ENCODE results near the gene PFKFB3. TPM values are rescaled to one million over a fixed set of nuclear protein-coding genes. Genes with fewer than 3 reads are reported as not detected.
"Not testable (repeated sequence)": the region's sequence is repeated elsewhere in the genome, so short reads cannot be mapped to it uniquely, and the experiment has no call there.

PFKFB3 gene
- total RNA-seq, 2 donors from 2014 or later: 120 to 153 TPM

DNA sequence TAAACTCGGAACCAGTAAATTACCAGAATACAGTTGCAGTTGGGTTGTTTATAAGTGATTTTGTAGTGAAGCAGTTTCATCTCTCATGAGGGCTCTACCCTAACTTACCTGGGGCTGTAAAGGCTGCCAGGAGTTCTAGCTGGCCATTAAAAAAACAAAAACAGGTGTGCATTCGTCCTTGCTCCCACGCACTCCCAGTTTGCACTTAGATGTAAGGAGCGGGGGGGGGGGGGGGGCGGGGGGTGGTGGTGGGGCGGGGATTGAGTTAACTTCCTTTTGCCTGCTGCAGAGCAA lies 2.3 kb upstream of the PFKFB3 start:
- DNase-seq: no peak
- Mint-ChIP-seq H3K27me3 (ENCODE audit: low read depth) (no peaks in the 10 kb centered on the region), H3K4me3 (peak overlapping the region; percentile 86 to 88), H3K9me3 (no peaks in the 10 kb centered on the region), H3K36me3 (ENCODE audit: insufficient read depth in 2 of 2) (peaks cover 7 to 15% of the 10 kb centered on the region in 2 donors), H3K27ac (no peak overlapping the region), H3K4me1 (ENCODE audit: low read depth) (peaks cover 36% of the 10 kb centered on the region)
- no peak for ATAC-seq (replicated peaks in 1 of 2)

DNA sequence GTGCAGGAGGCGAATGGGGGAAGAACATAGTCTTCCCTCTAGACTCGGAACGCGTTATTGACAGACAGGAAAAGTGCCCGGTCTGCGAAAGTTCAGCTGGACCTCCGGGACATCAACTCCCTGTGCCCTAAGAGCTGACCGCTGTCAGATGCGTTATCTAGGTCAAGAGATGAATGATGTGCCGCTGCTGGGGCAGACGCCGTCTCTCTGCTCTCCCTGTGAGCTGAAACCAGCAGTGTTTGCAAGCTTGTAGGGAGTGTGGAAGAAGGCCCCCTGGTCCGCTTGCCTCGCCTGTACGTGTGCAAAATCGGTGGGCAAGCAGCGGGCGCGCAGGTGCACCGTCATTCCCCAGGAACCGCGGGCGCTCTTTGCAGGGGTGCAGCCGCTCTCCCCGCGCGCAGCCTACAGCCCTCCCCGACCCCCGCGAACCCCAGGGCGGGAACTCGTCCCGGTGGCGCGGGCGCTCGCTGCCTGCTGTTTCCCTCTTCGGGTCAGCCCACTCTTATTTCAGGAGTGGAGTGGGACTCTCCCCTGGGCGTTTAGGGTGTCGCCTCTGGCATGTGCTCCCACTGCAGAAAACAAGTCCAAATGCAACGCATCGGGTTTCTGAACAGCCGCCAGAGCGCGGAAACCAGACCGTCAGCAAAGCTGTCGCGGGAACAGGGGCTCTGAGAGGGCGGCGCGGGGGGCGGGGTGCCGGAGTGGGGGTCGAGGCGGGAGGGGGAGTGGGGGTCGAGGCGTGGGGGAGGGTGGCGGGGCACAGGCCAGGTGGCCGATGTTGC lies 1.8 kb upstream of the PFKFB3 start:
- H3K4me1 Mint-ChIP-seq (ENCODE audit: low read depth): peaks cover 32% of the 10 kb centered on the region
- peaks cover 7 to 15% of the 10 kb centered on the region in 2 donors for H3K36me3 Mint-ChIP-seq (ENCODE audit: insufficient read depth in 2 of 2)
- no peak overlapping the region for H3K27ac Mint-ChIP-seq
- peak overlapping the region; percentile 86 to 88 for H3K4me3 Mint-ChIP-seq
- ATAC-seq (replicated peaks in 1 of 2): no peak
- no peaks in the 10 kb centered on the region for H3K27me3 Mint-ChIP-seq (ENCODE audit: low read depth)
- peak; percentile 37 to 44 for DNase-seq
- H3K9me3 Mint-ChIP-seq: no peaks in the 10 kb centered on the region

DNA sequence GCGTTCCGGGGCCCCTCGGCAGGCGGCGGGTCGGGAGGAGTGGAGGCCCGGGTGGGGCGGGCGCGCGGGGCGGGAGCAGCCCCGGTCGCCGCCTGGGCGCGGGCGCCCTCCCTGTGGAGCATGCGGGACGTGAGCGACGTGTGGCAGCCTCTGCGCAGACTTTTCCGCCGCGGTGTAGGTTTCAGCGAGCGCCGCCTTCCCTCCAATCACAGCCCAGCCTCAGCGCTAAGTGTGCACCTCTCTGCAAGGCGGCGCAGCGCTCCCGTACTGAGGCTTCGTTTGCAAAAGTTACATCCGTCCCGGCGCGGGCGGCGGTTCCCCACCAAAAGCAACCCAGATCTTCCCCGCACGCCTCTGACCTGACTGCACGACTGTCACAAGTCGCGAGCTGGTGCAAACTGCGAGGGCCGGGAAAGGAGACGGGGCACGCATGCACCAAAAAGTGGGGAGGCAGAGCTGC lies 1.2 kb upstream of the PFKFB3 start:
- peak overlapping the region; percentile 88 to 94 for H3K4me3 Mint-ChIP-seq
- no peaks in the 10 kb centered on the region for H3K27me3 Mint-ChIP-seq (ENCODE audit: low read depth)
- H3K27ac Mint-ChIP-seq: peak overlapping the region; percentile 71
- peaks cover 7 to 15% of the 10 kb centered on the region in 2 donors for H3K36me3 Mint-ChIP-seq (ENCODE audit: insufficient read depth in 2 of 2)
- no peaks in the 10 kb centered on the region for H3K9me3 Mint-ChIP-seq
- DNase-seq (peak; percentile 85 to 89), ATAC-seq (replicated peaks in 1 of 2) (peak; percentile 64 to 68)
- H3K4me1 Mint-ChIP-seq (ENCODE audit: low read depth): peaks cover 31% of the 10 kb centered on the region

DNA sequence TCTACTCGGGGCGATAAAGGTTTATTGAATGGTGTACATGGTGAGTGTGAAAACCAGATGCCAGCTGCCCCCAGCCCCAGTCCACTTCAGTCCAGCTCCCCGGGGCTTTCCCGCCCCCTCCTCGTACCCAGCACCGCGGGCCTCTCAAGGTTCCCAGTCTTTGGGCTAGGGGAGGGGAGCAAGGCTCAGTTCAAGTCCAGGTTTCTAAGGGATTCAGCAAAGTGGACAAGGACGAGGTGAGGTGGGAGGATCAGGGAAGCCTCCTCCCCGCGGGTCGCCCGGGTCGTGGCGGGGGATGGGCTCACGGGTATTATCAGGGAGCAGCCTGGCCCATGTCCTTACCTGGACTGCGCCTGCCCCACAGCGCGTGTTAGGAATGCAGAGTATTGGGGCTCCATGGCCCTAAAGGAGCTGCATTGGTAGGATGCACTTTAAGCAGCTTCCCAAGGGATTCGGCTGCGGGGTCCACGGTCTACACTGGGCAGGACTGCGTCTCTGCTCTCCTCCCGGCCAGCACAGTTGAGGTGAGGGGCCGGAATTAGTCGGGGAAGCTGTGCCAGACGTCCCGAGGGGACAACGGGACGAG lies 541 bp upstream of the PFKFB3 start:
- peak; percentile 16 to 23 for DNase-seq
- peaks cover 7 to 15% of the 10 kb centered on the region in 2 donors for H3K36me3 Mint-ChIP-seq (ENCODE audit: insufficient read depth in 2 of 2)
- H3K27me3 Mint-ChIP-seq (ENCODE audit: low read depth): no peaks in the 10 kb centered on the region

DNA sequence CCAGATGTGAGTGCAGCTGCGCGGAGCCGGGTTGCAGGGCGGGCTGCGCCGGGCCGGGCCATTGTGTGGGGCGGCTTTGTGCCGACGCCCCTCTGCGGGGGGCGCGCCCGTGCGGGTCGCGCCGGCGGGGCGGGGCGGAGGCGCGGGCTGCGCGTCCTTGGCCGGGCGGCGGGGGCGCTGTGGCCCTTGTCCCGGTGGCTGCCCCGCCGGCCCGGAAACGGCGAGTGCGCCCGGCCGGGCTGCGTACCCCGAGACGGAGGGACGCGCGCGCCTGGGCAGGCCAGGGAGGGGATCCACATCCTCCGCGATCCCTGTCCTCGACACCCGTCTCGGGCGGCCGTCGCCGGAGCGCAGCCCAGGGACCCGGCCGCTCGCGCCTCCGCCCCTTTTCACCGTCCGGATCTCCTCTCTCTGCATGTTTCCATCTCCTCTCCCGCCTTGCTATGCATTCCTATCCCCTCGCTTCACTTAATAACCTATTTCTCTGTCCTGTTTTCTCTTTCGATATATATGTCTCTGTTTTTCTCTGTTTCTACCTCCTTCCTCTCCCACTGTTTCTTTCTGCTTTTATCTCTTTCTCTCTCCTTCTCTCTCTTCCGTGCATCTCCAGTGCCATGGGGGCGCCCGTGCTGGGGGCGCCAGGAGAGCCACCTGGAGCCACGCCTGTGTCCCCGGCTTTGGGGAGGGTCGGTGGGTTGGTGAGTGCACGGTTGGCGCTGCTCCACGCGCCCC lies 765 bp downstream of the PFKFB3 start:
- H3K4me1 Mint-ChIP-seq (ENCODE audit: low read depth): peaks cover 44% of the 10 kb centered on the region
- H3K27ac Mint-ChIP-seq: peak overlapping the region; percentile 82
- peak; percentile 47 to 55 for ATAC-seq (replicated peaks in 1 of 2)
- peak; percentile 74 to 84 for DNase-seq
- no peaks in the 10 kb centered on the region for H3K9me3 Mint-ChIP-seq
- H3K36me3 Mint-ChIP-seq (ENCODE audit: insufficient read depth in 2 of 2): peaks cover 8 to 20% of the 10 kb centered on the region in 2 donors
- H3K4me3 Mint-ChIP-seq: peak overlapping the region; percentile 96 to 99
- H3K27me3 Mint-ChIP-seq (ENCODE audit: low read depth): no peaks in the 10 kb centered on the region

More for the DNA sequence above, 541 bp upstream of the PFKFB3 start:
- ATAC-seq (replicated peaks in 1 of 2): no peak
- Mint-ChIP-seq H3K4me3 (peak overlapping the region; percentile 88 to 94), H3K9me3 (no peaks in the 10 kb centered on the region), H3K27ac (peak overlapping the region; percentile 71), H3K4me1 (ENCODE audit: low read depth) (peaks cover 31% of the 10 kb centered on the region)

DNA sequence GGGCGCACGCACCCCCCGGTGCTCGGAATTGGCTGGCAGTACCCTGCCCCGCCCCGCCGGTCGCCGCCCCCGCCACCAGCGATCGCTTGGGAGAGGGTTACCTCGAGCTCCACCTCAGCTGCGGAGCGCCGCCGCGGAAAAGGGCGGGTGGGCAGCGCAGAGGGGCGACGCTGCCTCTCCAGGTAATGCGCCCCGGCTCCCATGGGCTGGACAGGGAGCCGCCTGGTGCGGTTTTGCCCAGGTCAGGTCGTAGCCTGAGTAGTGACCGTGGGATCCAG lies 1.3 kb downstream of the PFKFB3 start:
- H3K27ac Mint-ChIP-seq: peak overlapping the region; percentile 82
- H3K36me3 Mint-ChIP-seq (ENCODE audit: insufficient read depth in 2 of 2): peaks cover 8 to 20% of the 10 kb centered on the region in 2 donors
- no peaks in the 10 kb centered on the region for H3K27me3 Mint-ChIP-seq (ENCODE audit: low read depth)
- H3K4me3 Mint-ChIP-seq: peak overlapping the region; percentile 96 to 99
- H3K9me3 Mint-ChIP-seq: no peaks in the 10 kb centered on the region
- H3K4me1 Mint-ChIP-seq (ENCODE audit: low read depth): peaks cover 49% of the 10 kb centered on the region
- peak; percentile 16 to 26 for ATAC-seq (replicated peaks in 1 of 2)
- peak; percentile 76 to 79 for DNase-seq

DNA sequence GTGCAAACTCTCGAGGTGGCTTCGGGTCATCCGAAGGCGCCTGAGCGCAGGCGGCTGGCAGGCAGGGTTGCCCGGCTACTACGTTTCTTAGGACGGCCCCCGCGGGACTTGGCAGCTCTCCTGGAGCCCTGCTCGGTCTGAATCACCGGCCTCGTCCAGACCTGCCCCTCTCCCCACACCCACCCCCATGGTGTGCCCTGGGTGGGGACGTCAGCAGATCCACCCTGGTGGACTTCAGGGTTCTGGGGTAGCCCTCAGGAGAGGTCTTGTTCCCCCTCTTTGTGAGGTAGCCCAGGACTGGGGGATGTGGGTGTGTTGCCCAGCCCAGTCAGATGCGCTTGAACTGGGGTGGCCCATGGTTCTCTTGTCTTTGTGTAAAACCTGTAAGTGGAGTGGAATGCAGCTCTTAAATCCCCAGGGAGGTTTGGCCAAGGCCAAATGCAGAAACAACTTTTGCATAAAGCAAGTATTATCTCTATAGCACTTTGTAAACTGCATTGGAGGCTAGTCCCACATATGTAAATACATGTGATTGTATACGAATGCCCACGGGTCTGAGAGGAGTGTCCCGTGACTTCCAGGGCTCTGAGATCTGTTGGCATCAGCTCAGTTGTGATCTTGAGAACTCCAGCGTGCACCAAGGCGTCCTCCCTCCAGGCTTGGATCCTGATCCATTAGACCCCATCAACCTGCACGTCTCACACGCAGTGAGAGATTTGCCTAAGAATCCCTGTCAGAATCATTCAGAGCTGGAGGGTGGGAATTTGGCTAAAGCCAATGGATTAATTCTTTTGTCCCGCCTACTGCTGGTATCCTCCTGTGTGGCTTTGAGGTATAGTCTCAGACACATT lies 1.8 kb downstream of the PFKFB3 start:
- H3K36me3 Mint-ChIP-seq (ENCODE audit: insufficient read depth in 2 of 2): peaks cover 8 to 20% of the 10 kb centered on the region in 2 donors
- peak overlapping the region; percentile 67 for H3K27ac Mint-ChIP-seq
- ATAC-seq (replicated peaks in 1 of 2) (no peak), DNase-seq (peak; percentile 19 to 21)
- no peaks in the 10 kb centered on the region for H3K27me3 Mint-ChIP-seq (ENCODE audit: low read depth)
- H3K4me3 Mint-ChIP-seq: peak overlapping the region; percentile 96 to 99
- no peaks in the 10 kb centered on the region for H3K9me3 Mint-ChIP-seq
- H3K4me1 Mint-ChIP-seq (ENCODE audit: low read depth): peaks cover 50% of the 10 kb centered on the region

DNA sequence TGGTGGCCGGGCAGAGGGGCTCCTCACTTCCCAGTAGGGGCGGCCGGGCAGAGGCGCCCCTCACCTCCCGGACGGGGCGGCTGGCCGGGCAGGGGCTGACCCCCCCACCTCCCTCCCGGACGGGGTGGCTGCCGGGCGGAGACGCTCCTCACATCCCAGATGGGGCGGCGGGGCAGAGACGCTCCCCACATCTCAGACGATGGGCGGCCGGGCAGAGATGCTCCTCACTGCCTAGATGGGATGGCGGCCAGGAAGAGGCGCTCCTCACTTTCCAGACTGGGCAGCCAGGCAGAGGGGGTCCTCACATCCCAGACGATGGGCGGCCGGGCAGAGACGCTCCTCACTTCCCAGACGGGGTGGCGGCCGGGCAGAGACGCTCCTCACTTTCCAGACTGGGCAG lies 3.8 kb downstream of the PFKFB3 start:
- H3K9me3 Mint-ChIP-seq; H3K27me3 Mint-ChIP-seq (ENCODE audit: low read depth); ATAC-seq (replicated peaks in 1 of 2); H3K4me3 Mint-ChIP-seq; DNase-seq; H3K27ac Mint-ChIP-seq: not testable (repeated sequence)
- peaks cover 8 to 25% of the 10 kb centered on the region in 2 donors for H3K36me3 Mint-ChIP-seq (ENCODE audit: insufficient read depth in 2 of 2)
- H3K4me1 Mint-ChIP-seq (ENCODE audit: low read depth): peaks cover 41% of the 10 kb centered on the region

DNA sequence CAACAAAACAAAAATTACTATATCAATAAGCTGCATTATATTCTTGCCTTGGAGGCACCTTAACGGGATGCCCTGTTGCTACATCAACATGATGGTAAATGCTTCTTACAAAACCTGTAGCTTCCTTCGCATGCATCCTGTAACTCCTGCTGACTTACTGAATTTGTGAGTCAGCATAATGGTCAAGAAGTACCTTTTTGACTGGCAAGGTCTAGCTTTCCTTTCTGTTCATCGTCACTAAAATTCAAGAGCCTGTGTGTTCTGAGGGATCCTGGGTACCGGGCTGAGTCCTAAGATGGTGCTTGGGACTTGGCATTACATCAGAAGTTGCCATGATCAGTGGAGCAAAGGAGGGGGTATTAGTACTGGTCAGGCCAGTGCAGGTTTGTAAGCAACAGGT lies 4.9 kb downstream of the PFKFB3 start:
- Mint-ChIP-seq H3K4me1 (ENCODE audit: low read depth) (peaks cover 33% of the 10 kb centered on the region), H3K27me3 (ENCODE audit: low read depth) (no peaks in the 10 kb centered on the region), H3K9me3 (no peaks in the 10 kb centered on the region), H3K27ac (peak overlapping the region; percentile 23), H3K4me3 (peak overlapping the region; percentile 54 to 60), H3K36me3 (ENCODE audit: insufficient read depth in 2 of 2) (peaks cover 8 to 28% of the 10 kb centered on the region in 2 donors)
- DNase-seq (peak in 1 of 2 donors; percentile 19), ATAC-seq (replicated peaks in 1 of 2) (peak in 1 of 2 donors; percentile 20)

DNA sequence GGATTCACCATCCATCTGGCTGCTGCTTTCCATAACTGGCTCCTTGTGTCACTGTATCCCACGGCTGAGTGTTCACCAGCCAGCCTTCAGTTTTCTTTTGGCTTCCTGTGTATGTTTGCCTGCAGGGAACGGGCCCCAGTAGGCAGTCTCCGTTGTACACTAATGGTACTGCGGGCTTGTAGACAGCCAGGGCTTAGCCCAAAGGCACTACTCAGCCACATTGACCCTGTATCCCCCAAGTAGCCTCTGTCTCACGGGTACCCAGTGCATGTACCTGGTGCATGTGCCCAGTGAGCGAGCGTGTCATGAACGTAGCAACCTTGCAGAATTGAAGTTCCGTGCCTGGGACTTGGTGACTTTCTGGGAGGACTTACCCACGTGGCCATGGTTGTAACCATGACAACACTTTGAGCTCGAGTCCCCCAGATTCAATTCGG lies 6.1 kb downstream of the PFKFB3 start:
- Mint-ChIP-seq H3K27ac (peak overlapping the region; percentile 63), H3K9me3 (no peaks in the 10 kb centered on the region), H3K4me1 (ENCODE audit: low read depth) (peaks cover 33% of the 10 kb centered on the region), H3K36me3 (ENCODE audit: insufficient read depth in 2 of 2) (peaks cover 8 to 32% of the 10 kb centered on the region in 2 donors), H3K27me3 (ENCODE audit: low read depth) (no peaks in the 10 kb centered on the region), H3K4me3 (peak overlapping the region in 1 of 2 donors; percentile 27)
- DNase-seq (no peak), ATAC-seq (replicated peaks in 1 of 2) (no peak)

DNA sequence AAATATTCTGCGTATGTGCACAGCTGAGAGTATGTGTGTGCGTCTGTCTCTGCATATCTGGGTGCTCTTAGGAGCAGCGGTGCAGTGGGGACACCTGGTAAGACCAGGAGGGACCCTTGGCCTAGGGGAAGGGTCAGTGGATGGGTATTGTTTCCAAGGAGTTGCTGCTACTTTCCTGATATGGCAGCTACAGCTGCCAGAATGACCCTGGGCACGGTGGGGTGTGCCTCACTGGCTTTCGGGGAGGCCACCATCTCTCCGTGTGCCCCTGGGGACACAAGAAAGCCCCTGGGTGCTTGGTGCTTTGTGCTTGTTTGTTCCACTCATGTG lies 8.6 kb downstream of the PFKFB3 start:
- peaks cover 22% of the 10 kb centered on the region for H3K4me1 Mint-ChIP-seq (ENCODE audit: low read depth)
- peaks cover 10 to 30% of the 10 kb centered on the region in 2 donors for H3K36me3 Mint-ChIP-seq (ENCODE audit: insufficient read depth in 2 of 2)
- DNase-seq: no peak

DNA sequence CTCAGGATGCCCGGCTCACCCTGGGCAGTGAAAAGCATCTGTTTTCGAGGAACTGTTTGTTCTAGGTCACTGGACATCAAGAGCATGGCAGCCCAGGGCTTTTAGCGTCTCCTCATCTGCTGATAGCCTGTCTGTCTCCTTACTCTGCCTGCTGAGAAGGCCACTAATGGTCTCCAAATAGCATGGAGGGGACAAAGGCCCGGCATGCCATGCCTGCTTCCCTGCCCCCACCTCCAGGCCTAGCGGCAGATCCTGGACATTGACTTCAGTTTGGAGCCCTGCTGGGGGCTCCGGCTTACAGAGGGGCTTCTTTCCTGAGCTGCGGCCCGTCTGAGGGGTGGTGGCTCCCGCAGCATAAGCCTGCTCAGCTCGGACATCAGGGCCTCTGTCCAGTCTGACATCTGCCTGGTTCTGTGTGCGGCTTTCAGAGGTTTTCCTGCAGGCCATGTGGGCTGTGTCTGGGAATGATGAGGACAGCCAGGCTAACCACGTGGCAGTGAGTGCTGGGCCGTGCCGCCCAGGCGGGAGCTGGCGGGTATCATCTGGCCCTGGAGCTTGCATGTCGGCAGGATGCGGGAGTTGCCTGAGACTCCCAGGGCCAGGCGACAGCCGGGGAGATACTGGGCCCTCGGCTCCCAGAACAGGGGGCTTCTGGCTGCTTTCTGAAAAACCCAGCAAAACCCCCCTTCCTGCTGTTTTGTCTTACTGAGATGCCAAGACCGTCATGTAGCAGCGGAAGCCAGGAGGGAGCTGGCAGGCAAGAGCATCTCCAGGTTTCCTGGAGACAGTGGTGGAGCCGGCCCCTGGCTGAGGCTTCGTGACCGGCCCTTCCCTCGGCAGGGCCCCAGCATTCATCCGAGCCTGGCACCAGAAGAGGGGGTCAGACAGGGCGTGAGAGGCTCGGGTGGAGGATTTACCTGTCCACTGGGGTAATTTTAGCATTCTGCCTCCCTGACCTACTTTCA lies 9.2 kb downstream of the PFKFB3 start:
- Mint-ChIP-seq H3K9me3 (no peaks in the 10 kb centered on the region), H3K27me3 (ENCODE audit: low read depth) (no peaks in the 10 kb centered on the region), H3K4me1 (ENCODE audit: low read depth) (peaks cover 22% of the 10 kb centered on the region), H3K36me3 (ENCODE audit: insufficient read depth in 2 of 2) (peaks cover 12 to 34% of the 10 kb centered on the region in 2 donors), H3K4me3 (no peak overlapping the region), H3K27ac (no peak overlapping the region)
- DNase-seq (no peak), ATAC-seq (replicated peaks in 1 of 2) (no peak)

More for the DNA sequence above, 8.6 kb downstream of the PFKFB3 start:
- no peak for ATAC-seq (replicated peaks in 1 of 2)
- Mint-ChIP-seq H3K27ac (no peak overlapping the region), H3K27me3 (ENCODE audit: low read depth) (no peaks in the 10 kb centered on the region), H3K4me3 (no peak overlapping the region), H3K9me3 (no peaks in the 10 kb centered on the region)

Measured in activated T-cell treated with anti-CD3 and anti-CD28 coated beads, Interleukin-2, amount 50 U/mL, for 72 hours (primary cell).